Right atrium auricular region (tissue), 2 donors: Measurements from ENCODE around the gene TSPAN10. TPM values are rescaled to one million over a fixed set of nuclear protein-coding genes. Genes with fewer than 3 reads are reported as not detected.
"Not testable (repeated sequence)": the region's sequence is repeated elsewhere in the genome, so short reads cannot be mapped to it uniquely, and the experiment has no call there.

ENCODE experiments used
- DNase-seq: peaks from one replicate; pipeline ENCODE4 v3.0.0-alpha.2; 2019; ENCODE audit warnings: low spot score
- H3K27ac ChIP-seq, 2 donors: fragments of 200-600 bp; sonication (generic); 1 replicate in 1 of 2; 2 replicates in 1 of 2; pipeline ENCODE4 v1.5.1; 2016 to 2019
- H3K27me3 ChIP-seq, 2 donors: fragments of 200-600 bp; sonication (generic); one replicate each; pipeline versions ENCODE4 v1.5.1 to v1.6.0; 2017 to 2019
- H3K36me3 ChIP-seq: fragments of 200-600 bp; sonication (generic); one replicate; pipeline ENCODE4 v1.5.1; 2016
- H3K4me1 ChIP-seq, 2 donors: fragments of 200-600 bp; sonication (generic); one replicate each; pipeline versions ENCODE4 v1.5.1 to v1.6.0; 2017 to 2019
- H3K4me3 ChIP-seq, 2 donors: fragments of 200-600 bp; sonication (generic); 1 replicate in 1 of 2; 2 replicates in 1 of 2; pipeline ENCODE4 v1.5.1; 2017 to 2019; ENCODE audit warnings: mild to moderate bottlenecking in 1 of 2, moderate library complexity in 1 of 2
- H3K9me3 ChIP-seq, 2 donors: fragments of 200-600 bp; sonication (generic); one replicate each; pipeline ENCODE4 v1.5.1; 2019
- total RNA-seq, 2 donors: library from RNA; depleted of rRNA; stranded (reverse); fragments of >200 nt; gene quantifications; one replicate each; pipeline ENCODE4 v1.1.0, GENCODE V29; 2016
- TF ChIP-seq, protein P1 (sequence below), 2 donors: fragments of 200-600 bp; sonication (generic); IDR thresholded peaks; one replicate each; pipeline ENCODE4 v1.5.1; 2019; ENCODE audit warnings: antibody characterized with exemption in 2 of 2

Gene TSPAN10
- total RNA-seq, 2 donors from 2014 or later, result not detected

DNA sequence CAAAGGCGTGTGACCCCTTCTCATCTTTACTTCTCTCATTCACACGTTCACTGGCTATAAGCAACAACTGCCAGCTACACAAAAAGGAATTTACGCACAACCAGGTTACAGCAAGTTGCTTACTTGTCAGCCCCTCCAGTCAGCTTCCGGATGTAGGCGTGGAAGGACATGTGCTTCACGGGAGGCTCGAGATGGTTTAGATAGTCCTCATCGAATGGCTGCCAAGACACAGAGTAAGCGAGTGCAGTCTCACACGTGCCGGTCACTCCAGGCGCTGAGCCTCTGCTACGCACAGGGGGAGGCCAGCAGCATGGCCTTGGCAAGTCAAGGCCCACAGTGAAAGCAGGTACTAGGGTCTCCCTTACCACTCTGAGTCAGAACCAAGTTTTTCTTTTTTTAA, 28.4 kb upstream of the TSPAN10 start:
- Histone ChIP-seq H3K36me3 (peaks cover 71% of the 10 kb centered on the region), H3K9me3 (no peaks in the 10 kb centered on the region), H3K4me1 (peaks cover 0 to 24% of the 10 kb centered on the region in 2 donors), H3K27ac (no peak overlapping the region), H3K27me3 (no peaks in the 10 kb centered on the region), H3K4me3 (no peak overlapping the region)
- no peak for DNase-seq
- TF ChIP-seq, protein P1, sequence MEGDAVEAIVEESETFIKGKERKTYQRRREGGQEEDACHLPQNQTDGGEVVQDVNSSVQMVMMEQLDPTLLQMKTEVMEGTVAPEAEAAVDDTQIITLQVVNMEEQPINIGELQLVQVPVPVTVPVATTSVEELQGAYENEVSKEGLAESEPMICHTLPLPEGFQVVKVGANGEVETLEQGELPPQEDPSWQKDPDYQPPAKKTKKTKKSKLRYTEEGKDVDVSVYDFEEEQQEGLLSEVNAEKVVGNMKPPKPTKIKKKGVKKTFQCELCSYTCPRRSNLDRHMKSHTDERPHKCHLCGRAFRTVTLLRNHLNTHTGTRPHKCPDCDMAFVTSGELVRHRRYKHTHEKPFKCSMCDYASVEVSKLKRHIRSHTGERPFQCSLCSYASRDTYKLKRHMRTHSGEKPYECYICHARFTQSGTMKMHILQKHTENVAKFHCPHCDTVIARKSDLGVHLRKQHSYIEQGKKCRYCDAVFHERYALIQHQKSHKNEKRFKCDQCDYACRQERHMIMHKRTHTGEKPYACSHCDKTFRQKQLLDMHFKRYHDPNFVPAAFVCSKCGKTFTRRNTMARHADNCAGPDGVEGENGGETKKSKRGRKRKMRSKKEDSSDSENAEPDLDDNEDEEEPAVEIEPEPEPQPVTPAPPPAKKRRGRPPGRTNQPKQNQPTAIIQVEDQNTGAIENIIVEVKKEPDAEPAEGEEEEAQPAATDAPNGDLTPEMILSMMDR (IDR thresholded peaks at IDR 0.05), result no peak

DNA sequence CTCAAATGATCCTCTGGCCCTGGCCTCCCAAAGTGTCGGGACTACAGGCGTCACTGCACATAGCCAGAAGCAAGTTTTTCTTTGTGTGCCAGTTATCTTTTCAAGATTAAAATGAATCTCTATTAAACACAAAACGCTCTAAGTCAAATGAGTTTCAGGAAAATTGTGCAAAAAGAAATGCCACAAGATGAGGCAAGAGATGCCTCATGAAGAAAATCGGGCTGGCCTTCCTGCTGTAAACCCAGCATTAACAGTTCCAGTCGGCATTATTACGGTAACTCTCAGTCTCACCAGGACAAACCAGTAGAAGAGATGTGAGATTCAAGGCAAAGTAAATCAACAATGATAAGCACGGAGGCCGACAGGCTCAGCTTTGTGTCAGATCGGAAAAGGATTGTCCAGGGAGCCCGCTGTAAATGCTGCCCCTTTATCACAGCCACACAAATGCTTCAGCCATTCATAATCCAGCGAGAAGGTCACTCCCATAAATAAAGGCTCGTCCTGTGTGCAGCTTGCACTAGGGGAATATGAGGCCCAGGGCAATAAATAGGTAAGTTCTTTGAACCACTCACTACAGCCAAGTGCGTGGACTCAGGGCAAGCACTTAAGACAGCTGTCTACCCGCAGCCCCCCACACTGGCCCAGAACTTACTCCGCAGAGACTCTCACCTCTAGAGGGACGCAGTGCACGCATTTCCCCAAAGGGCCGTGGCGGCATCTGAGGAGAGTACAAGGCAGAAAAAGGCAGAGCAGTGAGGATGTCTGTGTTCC, 27.3 kb upstream of the TSPAN10 start:
- no peak for DNase-seq
- Histone ChIP-seq H3K27me3 (no peaks in the 10 kb centered on the region), H3K9me3 (no peaks in the 10 kb centered on the region), H3K27ac (peak overlapping the region; percentile 4 to 37), H3K4me3 (no peak overlapping the region), H3K4me1 (peaks cover 0 to 34% of the 10 kb centered on the region in 2 donors), H3K36me3 (peaks cover 60% of the 10 kb centered on the region)
- TF ChIP-seq, protein P1 (IDR thresholded peaks at IDR 0.05), result no peak

DNA sequence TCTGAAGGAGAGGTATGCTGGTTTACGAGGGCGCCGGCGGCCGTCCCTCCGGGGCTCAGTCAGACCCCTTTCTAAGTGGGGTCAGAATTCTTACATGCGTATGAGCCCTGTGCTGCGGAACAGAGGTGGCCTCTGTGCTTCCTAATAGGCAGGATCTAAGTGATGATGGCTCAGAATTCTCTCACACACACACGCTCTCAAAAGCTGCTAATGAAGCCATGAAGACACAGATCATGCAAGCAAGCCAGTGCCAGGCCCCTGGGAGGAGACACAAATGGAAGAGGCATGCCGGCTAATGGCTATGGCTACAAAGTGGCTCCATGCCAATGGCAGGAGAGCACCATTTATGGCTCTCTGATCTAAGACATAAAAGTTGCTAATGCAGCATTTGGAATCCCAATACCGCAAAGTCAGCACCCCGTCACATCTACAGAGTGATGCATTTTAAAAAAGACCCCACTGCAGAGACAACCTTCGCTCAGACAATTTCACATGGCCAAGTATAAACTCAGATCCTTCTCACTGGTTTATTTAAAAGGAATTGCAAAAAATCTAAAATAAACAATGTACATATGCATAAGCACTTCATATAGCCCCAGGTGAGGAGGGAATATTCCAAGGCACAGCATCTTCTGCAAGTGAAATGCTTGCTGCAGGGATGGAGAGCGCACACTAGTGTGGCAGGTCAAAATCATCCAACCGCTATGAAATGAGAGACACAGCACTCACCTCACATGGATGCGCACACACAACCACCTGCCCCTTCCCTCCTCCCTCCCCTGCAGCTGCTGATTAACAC, 24.6 kb upstream of the TSPAN10 start:
- DNase-seq, result no peak
- Histone ChIP-seq H3K27ac (peak overlapping the region; percentile 1 to 71), H3K9me3 (no peaks in the 10 kb centered on the region), H3K4me3 (no peak overlapping the region), H3K4me1 (peaks cover 0 to 43% of the 10 kb centered on the region in 2 donors), H3K27me3 (no peaks in the 10 kb centered on the region), H3K36me3 (peaks cover 36% of the 10 kb centered on the region)
- TF ChIP-seq, protein P1 (IDR thresholded peaks at IDR 0.05), result no peak

DNA sequence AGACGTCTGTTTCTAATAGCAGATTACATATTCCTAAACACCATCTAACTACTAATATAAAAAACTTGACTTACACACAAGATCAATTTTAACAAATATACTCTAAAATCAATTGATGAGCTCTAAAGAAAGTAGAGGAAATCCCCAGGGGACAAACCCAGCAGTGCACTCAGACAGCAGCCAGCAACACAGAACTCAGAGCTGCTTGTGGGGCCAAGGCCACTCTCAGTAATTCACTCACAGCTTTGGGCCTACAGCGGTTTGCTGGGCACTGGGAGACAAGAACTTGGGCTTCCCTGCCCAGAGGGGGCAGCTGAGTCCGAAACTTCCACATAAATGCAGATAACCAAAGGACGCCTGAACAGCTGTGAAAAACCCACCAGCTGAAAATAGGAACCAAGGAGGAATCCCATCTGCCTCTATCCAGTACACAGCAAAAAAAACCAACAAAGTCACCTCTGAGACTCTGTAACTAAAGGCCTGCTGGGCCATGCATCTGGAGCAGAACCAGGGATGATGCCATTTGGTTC, 21.5 kb upstream of the TSPAN10 start:
- peak overlapping the region; percentile 55 to 71 for H3K27ac ChIP-seq
- DNase-seq, result no peak
- TF ChIP-seq, protein P1 (IDR thresholded peaks at IDR 0.05), result no peak

DNA sequence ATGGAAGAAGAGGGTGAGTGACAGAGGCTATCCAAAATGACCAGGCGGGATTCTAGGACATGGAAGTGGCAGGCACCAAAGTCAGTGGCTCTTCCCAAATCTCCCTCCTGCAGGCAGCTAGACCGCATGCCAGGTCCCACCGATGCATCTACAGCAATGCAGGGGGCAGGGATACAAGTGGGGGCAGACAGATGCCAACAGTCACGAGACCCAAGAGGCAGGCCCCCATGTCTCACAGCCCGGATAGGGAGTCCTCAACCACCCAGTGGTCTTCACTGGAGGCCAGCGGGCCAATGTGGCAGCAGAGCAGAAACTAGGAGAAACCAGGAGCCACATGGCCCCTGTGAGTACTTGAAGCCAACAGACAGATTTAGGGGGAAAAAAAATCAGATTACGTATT, 20.1 kb upstream of the TSPAN10 start:
- no peaks in the 10 kb centered on the region for H3K9me3 ChIP-seq
- H3K4me3 ChIP-seq, result no peak overlapping the region
- H3K27ac ChIP-seq, result no peak overlapping the region
- H3K36me3 ChIP-seq, result peaks cover 41% of the 10 kb centered on the region
- peaks cover 0 to 38% of the 10 kb centered on the region in 2 donors for H3K4me1 ChIP-seq
- TF ChIP-seq, protein P1 (IDR thresholded peaks at IDR 0.05), result no peak
- H3K27me3 ChIP-seq, result no peaks in the 10 kb centered on the region
- no peak for DNase-seq

More for the DNA sequence above, 21.5 kb upstream of the TSPAN10 start:
- no peaks in the 10 kb centered on the region for H3K27me3 ChIP-seq
- H3K4me3 ChIP-seq, result no peak overlapping the region
- peaks cover 0 to 30% of the 10 kb centered on the region in 2 donors for H3K4me1 ChIP-seq
- peaks cover 27% of the 10 kb centered on the region for H3K36me3 ChIP-seq
- no peaks in the 10 kb centered on the region for H3K9me3 ChIP-seq

DNA sequence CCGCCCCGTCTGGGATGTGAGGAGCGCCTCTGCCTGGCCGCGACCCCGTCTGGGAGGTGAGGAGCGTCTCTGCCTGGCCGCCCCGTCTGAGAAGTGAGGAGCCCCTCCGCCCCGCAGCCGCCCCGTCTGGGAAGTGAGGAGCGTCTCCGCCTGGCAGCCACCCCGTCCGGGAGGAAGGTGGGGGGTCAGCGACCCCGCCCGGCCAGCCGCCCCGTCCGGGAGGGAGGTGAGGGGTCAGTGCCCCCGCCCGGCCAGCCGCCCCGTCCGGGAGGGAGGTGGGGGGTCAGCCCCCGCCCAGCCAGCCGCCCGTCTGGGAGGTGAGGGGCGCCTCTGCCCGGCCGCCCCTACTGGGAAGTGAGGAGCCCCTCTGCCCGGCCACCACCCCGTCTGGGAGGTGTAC, 18.7 kb upstream of the TSPAN10 start:
- H3K4me3 ChIP-seq, H3K27ac ChIP-seq: not testable (repeated sequence)

More for the DNA sequence above, 18.7 kb upstream of the TSPAN10 start:
- not testable (repeated sequence) for H3K27me3 ChIP-seq, DNase-seq, H3K9me3 ChIP-seq
- Histone ChIP-seq H3K36me3 (peaks cover 40% of the 10 kb centered on the region), H3K4me1 (peaks cover 0 to 32% of the 10 kb centered on the region in 2 donors)
